Tibial artery (tissue), 4 donors: ENCODE results near the gene SPATA9.
"Not testable (repeated sequence)": the region's sequence is repeated elsewhere in the genome, so short reads cannot be mapped to it uniquely, and the experiment has no call there.

Source experiments
- DNase-seq, 2 donors: peaks; one replicate each; pipeline ENCODE4 v3.0.0-alpha.2; 2019
- H3K27ac ChIP-seq, 2 donors: fragments of 200-600 bp; sonication (generic) in 1 of 2; 1 replicate in 1 of 2; 2 replicates in 1 of 2; pipeline ENCODE4 v1.5.1; 2018 to 2019; ENCODE audit warnings: mild to moderate bottlenecking in 1 of 2
- H3K27me3 ChIP-seq, 2 donors: fragments of 200-600 bp; sonication (generic) in 1 of 2; one replicate each; pipeline versions ENCODE4 v1.5.1 to v1.6.0; 2016 to 2019
- H3K36me3 ChIP-seq, 3 donors: fragments of 200-600 bp; sonication (generic) in 2 of 3; one replicate each; pipeline ENCODE4 v1.5.1; 2016 to 2019; ENCODE audit warnings: mild to moderate bottlenecking in 2 of 3
- H3K4me1 ChIP-seq, 4 donors: fragments of 200-600 bp; sonication (generic) in 2 of 4; 1 replicate in 3 of 4; 2 replicates in 1 of 4; pipeline ENCODE4 v1.5.1; 2016 to 2019
- H3K4me3 ChIP-seq, 2 donors: fragments of 200-600 bp; sonication (generic) in 1 of 2; 1 replicate in 1 of 2; 2 replicates in 1 of 2; pipeline ENCODE4 v1.5.1; 2018 to 2019; ENCODE audit warnings: mild to moderate bottlenecking in 2 of 2
- H3K9me3 ChIP-seq, 3 donors: fragments of 200-600 bp; sonication (generic) in 1 of 3; one replicate each; pipeline ENCODE4 v1.5.1; 2016 to 2019
- CTCF ChIP-seq, 2 experiments: fragments of 200-600 bp in 1 of 2; fragments of 450-650 bp in 1 of 2; IDR thresholded peaks; one replicate each; pipeline ENCODE4 v1.5.1; 2017 to 2019; ENCODE audit warnings: antibody characterized with exemption in 2 of 2, mild to moderate bottlenecking in 1 of 2, moderate library complexity in 1 of 2
- intact Hi-C: fragments of 100-400 bp; cut with DNase I; formaldehyde crosslinking; loops from one replicate; pipeline ENCODE4 v1.15.0; 2023; ENCODE audit warnings: low total_unique reads

The SPATA9 gene

GRCh38 chr5:95713960-95714710 lies 31.3 kb upstream of the SPATA9 start:
- intact Hi-C loops = loop anchor here (5.0 kb wide), 1 partner anchor 37 kb away; no protein-coding TSS in a partner anchor

GRCh38 chr5:95713246-95713645 lies 30.5 kb upstream of the SPATA9 start:
- H3K27me3 ChIP-seq = not testable (repeated sequence)
- intact Hi-C loops = loop anchor here (5.0 kb wide), 1 partner anchor 36 kb away; no protein-coding TSS in a partner anchor

More at GRCh38 chr5:95713960-95714710, 31.3 kb upstream of the SPATA9 start:
- TF ChIP-seq CTCF (IDR thresholded peaks at IDR 0.05) = no peak
- Histone ChIP-seq H3K4me3 (no peak overlapping the region), H3K36me3 (no peaks in the 10 kb centered on the region), H3K27me3 (no peaks in the 10 kb centered on the region), H3K27ac (no peak overlapping the region), H3K9me3 (no peaks in the 10 kb centered on the region), H3K4me1 (peaks cover 0 to 12% (median 3%) of the 10 kb centered on the region in 4 donors)
- DNase-seq = no peak

GRCh38 chr5:95712347-95712958 lies 29.7 kb upstream of the SPATA9 start:
- Histone ChIP-seq H3K36me3 (no peaks in the 10 kb centered on the region), H3K4me1 (peaks cover 0 to 12% (median 3%) of the 10 kb centered on the region in 4 donors), H3K4me3 (no peak overlapping the region), H3K9me3 (no peaks in the 10 kb centered on the region), H3K27ac (no peak overlapping the region), H3K27me3 (no peaks in the 10 kb centered on the region)
- no peak for TF ChIP-seq CTCF (IDR thresholded peaks at IDR 0.05)
- intact Hi-C loops = loop anchor here (5.0 kb wide), 1 partner anchor 35 kb away; no protein-coding TSS in a partner anchor
- DNase-seq = no peak

More at GRCh38 chr5:95713246-95713645, 30.5 kb upstream of the SPATA9 start:
- not testable (repeated sequence) for H3K9me3 ChIP-seq, H3K27ac ChIP-seq, H3K36me3 ChIP-seq, H3K4me3 ChIP-seq, DNase-seq
- peaks cover 0 to 12% (median 3%) of the 10 kb centered on the region in 4 donors for H3K4me1 ChIP-seq

GRCh38 chr5:95711501-95712346 lies 28.9 kb upstream of the SPATA9 start:
- Histone ChIP-seq H3K4me3 (no peak overlapping the region), H3K4me1 (peaks cover 0 to 12% (median 3%) of the 10 kb centered on the region in 4 donors), H3K9me3 (no peaks in the 10 kb centered on the region), H3K27ac (no peak overlapping the region), H3K27me3 (no peaks in the 10 kb centered on the region), H3K36me3 (no peaks in the 10 kb centered on the region)
- no peak for DNase-seq
- intact Hi-C loops = loop anchor here (5.0 kb wide), 1 partner anchor 34 kb away; no protein-coding TSS in a partner anchor
- no peak for TF ChIP-seq CTCF (IDR thresholded peaks at IDR 0.05)

GRCh38 chr5:95710651-95711500 lies 28.1 kb upstream of the SPATA9 start:
- not testable (repeated sequence) for H3K36me3 ChIP-seq, H3K27me3 ChIP-seq, H3K27ac ChIP-seq, DNase-seq, H3K9me3 ChIP-seq
- intact Hi-C loops = loop anchor here (5.0 kb wide), 1 partner anchor 34 kb away; no protein-coding TSS in a partner anchor
- peak overlapping the region; percentile 19 to 25 for H3K4me3 ChIP-seq
- peaks cover 0 to 12% (median 3%) of the 10 kb centered on the region in 4 donors for H3K4me1 ChIP-seq
